ENCODE results near the gene TMEM150B.
"Not testable (repeated sequence)": the region's sequence is repeated elsewhere in the genome, so short reads cannot be mapped to it uniquely, and the experiment has no call there.

TMEM150B gene

DNA sequence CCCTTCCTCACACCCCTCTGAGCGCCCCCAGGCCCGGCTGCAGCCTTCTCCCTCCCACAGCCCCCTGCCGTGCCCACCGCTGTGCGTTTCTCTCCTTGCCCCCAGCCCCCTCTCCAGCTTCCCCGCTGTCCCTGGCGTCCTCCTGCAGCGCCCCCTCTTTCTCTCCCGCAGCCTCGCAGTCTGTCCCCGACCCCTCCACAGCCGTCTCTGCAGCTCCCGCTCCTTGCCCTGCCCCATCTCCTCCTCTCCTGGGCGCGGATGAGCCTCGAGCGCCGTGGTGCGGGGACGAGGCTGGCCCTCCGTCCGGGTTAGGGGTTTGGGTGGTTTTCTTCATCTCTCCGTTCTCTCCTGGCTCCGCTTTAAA is 15.6 kb upstream of the TMEM150B start:
- TF ChIP-seq, protein P1, sequence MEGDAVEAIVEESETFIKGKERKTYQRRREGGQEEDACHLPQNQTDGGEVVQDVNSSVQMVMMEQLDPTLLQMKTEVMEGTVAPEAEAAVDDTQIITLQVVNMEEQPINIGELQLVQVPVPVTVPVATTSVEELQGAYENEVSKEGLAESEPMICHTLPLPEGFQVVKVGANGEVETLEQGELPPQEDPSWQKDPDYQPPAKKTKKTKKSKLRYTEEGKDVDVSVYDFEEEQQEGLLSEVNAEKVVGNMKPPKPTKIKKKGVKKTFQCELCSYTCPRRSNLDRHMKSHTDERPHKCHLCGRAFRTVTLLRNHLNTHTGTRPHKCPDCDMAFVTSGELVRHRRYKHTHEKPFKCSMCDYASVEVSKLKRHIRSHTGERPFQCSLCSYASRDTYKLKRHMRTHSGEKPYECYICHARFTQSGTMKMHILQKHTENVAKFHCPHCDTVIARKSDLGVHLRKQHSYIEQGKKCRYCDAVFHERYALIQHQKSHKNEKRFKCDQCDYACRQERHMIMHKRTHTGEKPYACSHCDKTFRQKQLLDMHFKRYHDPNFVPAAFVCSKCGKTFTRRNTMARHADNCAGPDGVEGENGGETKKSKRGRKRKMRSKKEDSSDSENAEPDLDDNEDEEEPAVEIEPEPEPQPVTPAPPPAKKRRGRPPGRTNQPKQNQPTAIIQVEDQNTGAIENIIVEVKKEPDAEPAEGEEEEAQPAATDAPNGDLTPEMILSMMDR (IDR thresholded peaks at IDR 0.05; ENCODE audit: low read depth, low read length): peak; percentile 19
- H3K27me3 ChIP-seq: no peaks in the 10 kb centered on the region
- H3K9me3 ChIP-seq: no peaks in the 10 kb centered on the region
- H3K4me3 ChIP-seq (ENCODE audit: low read depth, low read length): peak overlapping the region; percentile 77
- peaks cover 4% of the 10 kb centered on the region for H3K4me1 ChIP-seq
- DNase-seq: peak; percentile 51
- H3K36me3 ChIP-seq: peaks cover 9% of the 10 kb centered on the region; the same call in 1 of the 2 replicates

DNA sequence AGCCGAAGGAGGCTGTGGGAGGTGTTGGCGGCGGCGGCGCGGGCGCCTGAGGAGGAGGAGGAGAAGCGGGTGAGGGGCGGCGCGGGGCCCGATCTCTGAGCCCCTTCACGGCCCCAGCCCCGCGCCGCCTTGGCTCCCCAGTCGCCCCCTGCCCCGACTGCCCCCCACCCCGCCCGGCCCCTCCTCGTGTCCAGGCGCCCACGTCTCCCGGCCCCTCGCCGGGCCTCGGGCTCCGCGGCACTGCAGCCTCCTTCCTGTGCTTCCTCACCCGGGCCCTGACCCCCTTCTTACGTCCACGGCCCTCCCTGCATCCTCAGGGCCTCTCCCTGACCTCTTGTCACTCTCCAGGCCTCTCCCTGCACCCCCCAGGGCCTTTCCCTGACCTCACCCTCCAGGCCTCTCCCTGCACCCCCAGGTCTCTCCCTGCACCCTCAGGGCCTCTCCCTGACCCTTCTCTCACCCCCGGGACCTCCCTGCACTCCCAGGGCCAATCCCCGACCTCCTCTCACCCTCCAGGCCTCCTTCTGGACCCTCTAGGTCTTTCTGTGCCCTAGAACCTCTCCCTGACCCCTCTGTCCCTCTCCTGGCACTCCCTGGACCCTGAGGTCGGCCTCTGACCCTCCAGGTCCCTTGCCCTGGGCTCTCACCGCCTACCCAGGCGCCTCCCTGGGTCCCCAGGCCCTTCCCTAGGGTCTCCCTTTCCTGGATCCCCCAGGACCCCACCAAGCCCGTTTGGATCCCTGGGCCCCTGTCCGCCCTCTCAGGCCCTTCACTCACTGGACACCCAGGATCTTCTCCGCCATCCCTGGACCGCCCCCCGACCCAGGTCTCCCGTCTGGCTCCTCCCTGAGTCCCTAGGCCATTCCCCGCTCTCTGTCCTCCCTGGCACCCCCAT is 15.0 kb upstream of the TMEM150B start:
- no peak for DNase-seq
- peaks cover 9% of the 10 kb centered on the region; the same call in 1 of the 2 replicates for H3K36me3 ChIP-seq
- TF ChIP-seq, protein P1 (IDR thresholded peaks at IDR 0.05; ENCODE audit: low read depth, low read length): no peak
- H3K4me3 ChIP-seq (ENCODE audit: low read depth, low read length): peak overlapping the region; percentile 77
- H3K27me3 ChIP-seq: no peaks in the 10 kb centered on the region
- H3K9me3 ChIP-seq: no peaks in the 10 kb centered on the region
- no peaks in the 10 kb centered on the region; the same call in none of the 2 replicates for H3K4me1 ChIP-seq

DNA sequence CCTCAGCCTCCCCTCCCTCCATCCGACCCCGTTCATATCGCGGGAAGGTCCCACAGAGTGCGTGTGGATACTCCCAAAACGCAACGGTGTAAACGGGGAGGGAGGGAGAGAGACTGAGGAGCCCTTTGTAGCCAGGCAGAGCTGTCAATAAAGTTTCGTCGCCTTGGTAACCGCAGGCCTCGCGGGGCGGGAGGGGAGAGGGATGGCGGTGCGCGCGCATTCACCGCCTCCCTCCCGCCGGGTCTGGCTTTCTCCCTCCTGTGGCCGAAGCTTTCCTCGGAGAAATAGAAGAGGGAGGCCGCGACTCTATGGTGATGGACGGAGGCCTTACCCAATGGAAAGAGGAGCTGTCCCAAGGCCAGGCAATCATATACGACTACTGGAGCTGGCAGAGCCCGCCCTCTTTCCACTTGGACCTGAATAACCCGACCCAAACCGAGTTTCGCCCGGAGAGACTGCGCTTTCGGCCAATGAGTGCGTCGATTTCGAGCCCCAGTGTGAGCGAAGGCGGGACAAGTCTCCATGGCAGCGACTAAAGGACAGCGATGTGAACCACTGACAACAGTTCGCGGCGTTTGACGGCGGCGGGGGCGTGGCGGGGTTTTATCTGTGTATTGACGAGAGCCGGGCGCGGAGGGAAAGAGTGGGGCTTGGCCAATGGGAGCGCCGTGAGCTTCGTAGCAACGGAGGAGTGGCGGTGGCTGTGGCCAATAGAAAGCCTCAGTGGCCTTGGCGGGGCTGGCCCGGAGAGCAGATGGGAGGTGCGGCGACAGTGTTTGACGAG is 14.2 kb upstream of the TMEM150B start, which contains the start of gene KMT5C:
KMT5C (plus strand) TSS at position 772 of the 784 bp plus-strand sequence. CDS start 2,061 bp downstream, outside the sequence.
- Histone ChIP-seq H3K4me1 (no peaks in the 10 kb centered on the region; the same call in 1 of the 2 replicates), H3K36me3 (peaks cover 9% of the 10 kb centered on the region; the same call in 1 of the 2 replicates), H3K27me3 (no peaks in the 10 kb centered on the region), H3K9me3 (no peaks in the 10 kb centered on the region), H3K4me3 (ENCODE audit: low read depth, low read length) (peak within 1 kb of the TSS; percentile 77)
- DNase-seq: peak; percentile 100
- TF ChIP-seq, protein P1 (IDR thresholded peaks at IDR 0.05; ENCODE audit: low read depth, low read length): peak; percentile 26

GRCh38 chr19:55336101-55336500 is 11.0 kb upstream of the TMEM150B start:
- Histone ChIP-seq H3K4me3 (ENCODE audit: low read depth, low read length) (no peak overlapping the region), H3K9me3 (no peaks in the 10 kb centered on the region), H3K36me3 (no peaks in the 10 kb centered on the region), H3K27me3 (no peaks in the 10 kb centered on the region), H3K4me1 (no peaks in the 10 kb centered on the region)
- TF ChIP-seq, protein P1 (IDR thresholded peaks at IDR 0.05; ENCODE audit: low read depth, low read length): no peak
- no peak for DNase-seq

DNA sequence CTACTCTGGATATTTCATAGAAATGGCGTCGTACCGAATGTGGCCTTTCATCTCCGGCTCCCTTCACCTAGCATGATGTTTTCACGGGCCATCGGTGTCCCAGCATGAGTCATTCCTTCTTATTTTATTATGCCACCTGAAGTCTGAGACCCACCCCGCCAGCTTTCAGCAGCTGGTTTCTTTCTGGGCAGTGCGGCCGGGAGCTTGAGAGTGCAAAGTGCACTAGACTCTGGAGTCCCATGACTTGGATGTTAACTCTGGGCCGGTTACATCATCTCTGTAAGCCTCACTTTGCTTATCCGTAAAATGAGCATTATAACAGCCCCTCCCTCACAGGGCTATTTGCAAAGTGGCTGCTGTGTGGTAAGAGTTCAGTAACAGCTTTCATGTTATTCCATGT is 8.7 kb upstream of the TMEM150B start:
- no peaks in the 10 kb centered on the region for H3K4me1 ChIP-seq
- TF ChIP-seq, protein P1 (IDR thresholded peaks at IDR 0.05; ENCODE audit: low read depth, low read length): no peak
- no peak for DNase-seq

GRCh38 chr19:55329791-55330190 is 4.7 kb upstream of the TMEM150B start:
- H3K36me3 ChIP-seq; H3K4me1 ChIP-seq; H3K9me3 ChIP-seq; DNase-seq; H3K27me3 ChIP-seq; H3K4me3 ChIP-seq (ENCODE audit: low read depth, low read length): not testable (repeated sequence)

More for the DNA sequence above, 8.7 kb upstream of the TMEM150B start:
- no peaks in the 10 kb centered on the region for H3K9me3 ChIP-seq
- no peaks in the 10 kb centered on the region for H3K36me3 ChIP-seq
- H3K4me3 ChIP-seq (ENCODE audit: low read depth, low read length): no peak overlapping the region
- H3K27me3 ChIP-seq: no peaks in the 10 kb centered on the region

- H3K9me3 ChIP-seq; H3K36me3 ChIP-seq; H3K27me3 ChIP-seq; H3K4me1 ChIP-seq; H3K4me3 ChIP-seq (ENCODE audit: low read depth, low read length); DNase-seq: not testable (repeated sequence)
Measured at GRCh38 chr19:55328774-55329318, 3.7 kb upstream of the TMEM150B start.
